Activated CD8-positive, alpha-beta T cell treated with anti-CD3 and anti-CD28 coated beads, Interleukin-2, amount 10 ng/mL, durations not matched to agents 7 days and 5 days (primary cell): ENCODE data around the gene KCNQ2. TPM values are rescaled to one million over a fixed set of nuclear protein-coding genes. Genes with fewer than 3 reads are reported as not detected.

Experiments
- ATAC-seq: fragments of 150-1000 bp; cut with Tn5 transposase; one replicate; pipeline ENCODE4 v1.10.0; 2021; ENCODE audit warnings: moderate library complexity
- CTCF ChIA-PET: fragments of 350-600 bp; sonication (Branson Sonifier 250); formaldehyde crosslinking; loops from one replicate; lab custom pipeline; 2021; ENCODE audit warnings: antibody characterized with exemption; lab: Charles Lee
- POLR2A ChIA-PET: fragments of 350-600 bp; sonication (Branson Sonifier 250); formaldehyde crosslinking; loops from one replicate; lab custom pipeline; 2021; ENCODE audit warnings: antibody characterized with exemption; lab: Charles Lee
- DNase-seq: peaks from one replicate; pipeline ENCODE4 v3.0.0-alpha.2; 2020
- H3K27ac Mint-ChIP-seq: one replicate; pipeline ENCODE4 v1.8.0; 2021; ENCODE audit warnings: mild to moderate bottlenecking, mixed read lengths
- H3K27me3 Mint-ChIP-seq: one replicate; pipeline ENCODE4 v1.8.0; 2021; ENCODE audit warnings: low read depth, mixed read lengths
- H3K36me3 Mint-ChIP-seq: one replicate; pipeline ENCODE4 v1.8.0; 2021; ENCODE audit warnings: low read depth, mixed read lengths
- H3K4me1 Mint-ChIP-seq: one replicate; pipeline ENCODE4 v1.8.0; 2021; ENCODE audit warnings: low read depth, mixed read lengths
- H3K4me3 Mint-ChIP-seq: one replicate; pipeline ENCODE4 v1.8.0; 2021; ENCODE audit warnings: mild to moderate bottlenecking, mixed read lengths
- H3K9me3 Mint-ChIP-seq: one replicate; pipeline ENCODE4 v1.8.0; 2022; ENCODE audit warnings: mixed read lengths; ENCODE audit not compliant: insufficient read depth
- total RNA-seq, 2 experiments: library from RNA; stranded (reverse); gene quantifications; one replicate each; pipeline ENCODE4 v1.2.3, GENCODE V29; 2021

The KCNQ2 gene
- total RNA-seq, 2 experiments from 2014 or later = not detected

DNA sequence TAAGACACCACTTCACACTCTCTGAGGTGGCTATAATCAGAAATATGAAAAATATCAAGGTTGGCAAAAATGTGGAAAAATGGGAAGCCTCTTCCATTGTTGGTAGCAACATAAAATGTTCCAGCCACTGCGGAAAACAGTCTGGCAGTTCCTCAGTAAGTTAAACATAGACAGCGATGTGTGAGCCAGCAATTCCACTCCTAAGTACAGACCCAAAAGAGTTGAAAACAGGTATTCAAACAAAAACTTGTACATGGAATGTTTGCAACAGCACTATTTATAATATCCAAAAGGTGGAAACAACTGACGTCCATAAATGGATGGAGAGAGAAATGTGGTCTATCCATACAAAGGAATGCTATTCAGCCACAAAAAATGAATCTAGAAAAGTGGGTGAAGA lies 40.8 kb upstream of the KCNQ2 start:
- POLR2A ChIA-PET = interaction anchor here (0.6 kb wide), 1 partner anchor 84 kb away, joined by 3 read pairs; no protein-coding TSS in a partner anchor
- ATAC-seq = no peak
- H3K4me1 Mint-ChIP-seq = peaks cover 1% of the 10 kb centered on the region
- no peaks in the 10 kb centered on the region for H3K36me3 Mint-ChIP-seq
- H3K9me3 Mint-ChIP-seq = no peaks in the 10 kb centered on the region
- DNase-seq = no peak
- peaks cover 35% of the 10 kb centered on the region for H3K27me3 Mint-ChIP-seq
- H3K4me3 Mint-ChIP-seq = no peak overlapping the region
- CTCF ChIA-PET = no interaction called here
- H3K27ac Mint-ChIP-seq = no peak overlapping the region

DNA sequence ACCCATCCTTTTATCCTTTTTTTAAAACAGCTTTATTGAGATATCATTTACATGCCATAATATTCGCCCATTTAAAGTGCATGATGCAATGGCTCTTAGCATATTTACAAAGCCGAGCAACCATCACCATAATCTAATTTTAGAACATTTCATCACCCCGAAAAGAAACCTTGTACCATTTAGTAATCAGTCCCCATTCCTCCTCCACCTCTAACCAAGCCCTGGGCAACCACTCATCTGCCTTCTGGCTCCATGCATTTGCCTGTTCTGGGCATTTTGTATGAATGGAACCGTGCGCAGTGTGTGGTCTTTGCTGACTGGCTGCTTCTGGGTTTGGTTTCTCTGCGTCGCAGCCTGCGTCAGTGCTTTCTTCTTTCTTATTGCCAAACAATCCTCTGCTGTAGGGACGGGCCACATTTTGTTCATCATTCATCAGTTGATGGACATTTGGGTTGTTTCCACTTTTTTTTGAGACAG lies 36.7 kb upstream of the KCNQ2 start:
- CTCF ChIA-PET = no interaction called here

DNA sequence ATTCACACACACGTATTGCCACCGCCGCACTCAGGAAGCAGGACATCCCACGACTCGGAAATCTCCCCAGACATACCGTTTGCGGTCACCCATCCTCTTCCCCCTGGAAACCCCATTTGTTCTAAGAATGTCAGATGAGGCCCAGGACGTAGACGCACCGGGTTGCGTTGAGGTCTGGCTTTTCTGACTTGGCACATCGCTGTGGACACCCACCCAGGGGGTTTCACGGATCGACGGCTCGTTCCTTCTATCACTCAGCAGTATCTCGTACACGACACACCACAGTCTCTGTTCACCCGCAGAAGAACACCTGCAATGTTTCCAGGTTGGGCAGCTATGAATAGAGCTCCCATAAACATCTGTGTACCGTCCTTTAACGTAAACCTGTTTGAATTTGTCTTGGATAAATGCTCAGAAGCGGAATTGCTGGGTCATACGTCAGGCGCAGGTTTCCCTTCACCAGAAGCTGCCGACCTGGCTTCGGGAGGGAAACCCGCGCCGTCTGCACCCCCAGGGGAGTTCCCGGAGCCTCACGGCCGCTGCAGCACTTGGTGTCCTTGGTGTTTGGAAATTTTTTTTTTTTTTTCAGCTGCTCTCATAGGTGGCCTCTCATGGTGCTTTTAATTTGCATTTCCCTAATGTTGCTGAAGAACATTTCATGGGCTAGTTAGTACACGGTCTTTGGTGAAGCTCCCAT lies 35.8 kb upstream of the KCNQ2 start:
- peaks cover 10% of the 10 kb centered on the region for H3K4me1 Mint-ChIP-seq
- no peak overlapping the region for H3K4me3 Mint-ChIP-seq
- no peaks in the 10 kb centered on the region for H3K36me3 Mint-ChIP-seq
- H3K27ac Mint-ChIP-seq = no peak overlapping the region
- no peak for DNase-seq
- ATAC-seq = no peak
- H3K27me3 Mint-ChIP-seq = peaks cover 26% of the 10 kb centered on the region
- ChIA-PET POLR2A (no interaction called here), CTCF (no interaction called here)
- no peaks in the 10 kb centered on the region for H3K9me3 Mint-ChIP-seq

More for the DNA sequence above, 36.7 kb upstream of the KCNQ2 start:
- H3K4me3 Mint-ChIP-seq = no peak overlapping the region
- H3K27ac Mint-ChIP-seq = no peak overlapping the region
- H3K4me1 Mint-ChIP-seq = peaks cover 10% of the 10 kb centered on the region
- ATAC-seq (no peak), DNase-seq (no peak)
- POLR2A ChIA-PET = interaction anchor here (0.9 kb wide), 1 partner anchor 12 kb away, joined by 4 read pairs; the partner anchor contains the start of gene PPDPF
- no peaks in the 10 kb centered on the region for H3K9me3 Mint-ChIP-seq
- no peaks in the 10 kb centered on the region for H3K36me3 Mint-ChIP-seq
- H3K27me3 Mint-ChIP-seq = peaks cover 29% of the 10 kb centered on the region

DNA sequence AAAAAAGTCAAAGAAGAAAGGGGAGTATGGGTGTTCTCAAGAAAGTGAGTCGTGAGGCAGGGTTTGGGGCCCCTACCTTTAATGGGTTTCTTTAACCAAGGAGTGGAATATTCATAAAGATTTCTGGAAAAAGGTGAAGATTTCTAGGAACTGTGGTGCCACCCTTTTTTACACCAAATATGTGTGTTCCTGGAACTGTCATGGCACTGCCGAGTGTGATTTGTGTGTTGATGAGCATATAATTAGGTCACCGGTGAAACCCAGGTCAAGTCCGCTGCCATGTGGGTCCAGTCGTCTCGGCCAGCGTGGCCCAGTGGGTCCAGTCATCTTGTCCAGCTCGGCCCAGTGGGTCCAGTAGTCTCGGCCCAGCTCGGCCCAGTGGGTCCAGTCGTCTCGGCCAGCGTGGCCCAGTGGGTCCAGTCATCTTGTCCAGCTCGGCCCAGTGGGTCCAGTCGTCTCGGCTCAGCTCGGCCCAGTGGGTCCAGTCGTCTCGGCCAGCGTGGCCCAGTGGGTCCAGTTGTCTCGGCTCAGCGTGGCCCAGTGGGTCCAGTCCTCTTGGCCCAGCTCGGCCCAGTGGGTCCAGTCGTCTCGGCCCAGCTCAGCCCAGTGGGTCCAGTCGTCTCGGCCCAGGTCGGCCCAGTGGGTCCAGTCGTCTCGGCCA lies 34.8 kb upstream of the KCNQ2 start:
- DNase-seq (no peak), ATAC-seq (no peak)
- ChIA-PET POLR2A (interaction anchor here (0.9 kb wide), 1 partner anchor 14 kb away, joined by 3 read pairs; no protein-coding TSS in a partner anchor), CTCF (no interaction called here)
- peaks cover 10% of the 10 kb centered on the region for H3K4me1 Mint-ChIP-seq
- no peak overlapping the region for H3K4me3 Mint-ChIP-seq
- H3K27ac Mint-ChIP-seq = no peak overlapping the region
- H3K36me3 Mint-ChIP-seq = no peaks in the 10 kb centered on the region
- peaks cover 19% of the 10 kb centered on the region for H3K27me3 Mint-ChIP-seq
- no peaks in the 10 kb centered on the region for H3K9me3 Mint-ChIP-seq

DNA sequence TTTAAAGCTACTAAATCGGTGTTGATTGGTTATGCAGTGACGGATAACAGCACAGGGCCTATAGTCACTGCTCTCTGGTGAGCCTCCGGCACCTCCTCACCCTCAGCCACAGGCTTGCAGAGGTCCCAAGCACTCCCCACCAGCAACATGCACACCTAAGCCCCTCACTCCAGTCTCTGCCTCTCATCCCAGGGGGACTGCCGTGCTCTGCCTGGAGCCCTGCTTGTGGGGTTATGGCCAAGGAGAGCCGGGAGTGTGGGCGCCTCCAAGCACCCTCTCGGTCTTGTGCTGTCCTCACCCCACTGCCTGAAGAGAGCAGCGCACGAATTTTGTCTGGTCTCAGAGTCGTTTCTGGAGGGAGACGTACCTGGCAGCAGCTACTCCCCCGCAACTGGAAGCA lies 33.3 kb upstream of the KCNQ2 start:
- DNase-seq (no peak), ATAC-seq (no peak)
- Mint-ChIP-seq H3K9me3 (no peaks in the 10 kb centered on the region), H3K4me3 (no peak overlapping the region), H3K27ac (no peak overlapping the region), H3K36me3 (no peaks in the 10 kb centered on the region), H3K4me1 (peaks cover 10% of the 10 kb centered on the region), H3K27me3 (peaks cover 22% of the 10 kb centered on the region)
- ChIA-PET POLR2A (interaction anchor here (0.5 kb wide), 1 partner anchor 484 kb away, joined by 3 read pairs; no protein-coding TSS in a partner anchor), CTCF (interaction anchor here (1.5 kb wide), 1 partner anchor 10 kb away, joined by 5 read pairs; no protein-coding TSS in a partner anchor)

DNA sequence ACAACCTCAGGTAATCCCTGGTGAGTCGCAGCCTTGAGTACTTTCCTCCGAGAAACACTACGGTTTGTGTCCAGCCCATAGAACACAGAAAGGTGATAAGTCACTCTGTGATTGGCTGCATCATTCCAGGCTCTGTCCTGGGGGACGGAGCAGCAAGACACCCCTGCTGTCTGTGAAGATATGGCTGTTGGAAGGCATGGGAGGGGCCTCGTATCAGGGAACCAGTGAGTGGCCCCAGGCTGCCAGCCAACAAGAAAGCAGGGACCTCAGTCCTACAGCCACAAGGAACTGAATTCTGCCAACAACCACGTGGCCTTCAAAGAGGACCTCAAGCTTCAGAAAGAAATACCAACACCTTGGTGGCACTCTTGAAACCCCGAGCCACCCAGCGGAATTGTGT lies 32.8 kb upstream of the KCNQ2 start:
- Mint-ChIP-seq H3K4me1 (peaks cover 10% of the 10 kb centered on the region), H3K4me3 (no peak overlapping the region), H3K9me3 (no peaks in the 10 kb centered on the region), H3K36me3 (no peaks in the 10 kb centered on the region), H3K27ac (no peak overlapping the region), H3K27me3 (peaks cover 23% of the 10 kb centered on the region)
- ATAC-seq (no peak), DNase-seq (no peak)
- ChIA-PET POLR2A (interaction anchor here (0.5 kb wide), 1 partner anchor 485 kb away, joined by 3 read pairs; no protein-coding TSS in a partner anchor), CTCF (interaction anchor here (1.5 kb wide), 1 partner anchor 9 kb away, joined by 5 read pairs; no protein-coding TSS in a partner anchor)

DNA sequence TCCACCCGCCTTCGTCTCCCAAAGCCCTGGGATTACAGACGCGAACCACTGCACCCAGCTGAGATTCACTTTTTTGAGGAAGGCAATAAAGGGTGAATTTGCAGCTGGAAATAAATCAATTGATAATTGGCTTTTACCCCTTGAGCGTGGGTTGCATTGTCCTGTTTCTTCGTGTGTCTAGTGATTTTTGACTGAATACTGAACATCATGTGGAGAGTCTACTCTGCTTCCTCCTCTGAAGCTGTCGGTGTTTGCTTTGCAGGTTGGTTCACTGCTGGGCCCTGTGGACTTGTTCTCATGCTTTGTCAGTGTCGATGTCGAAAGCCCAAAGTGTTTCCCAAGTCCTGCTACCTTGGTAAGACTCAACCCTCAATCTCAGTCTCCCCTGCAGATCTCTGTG lies 32.2 kb upstream of the KCNQ2 start:
- DNase-seq = no peak
- peaks cover 10% of the 10 kb centered on the region for H3K4me1 Mint-ChIP-seq
- POLR2A ChIA-PET = no interaction called here
- no peak overlapping the region for H3K27ac Mint-ChIP-seq
- peaks cover 25% of the 10 kb centered on the region for H3K27me3 Mint-ChIP-seq
- ATAC-seq = no peak
- CTCF ChIA-PET = interaction anchor here (1.5 kb wide), 1 partner anchor 9 kb away, joined by 5 read pairs; no protein-coding TSS in a partner anchor
- H3K36me3 Mint-ChIP-seq = no peaks in the 10 kb centered on the region
- no peak overlapping the region for H3K4me3 Mint-ChIP-seq
- no peaks in the 10 kb centered on the region for H3K9me3 Mint-ChIP-seq

DNA sequence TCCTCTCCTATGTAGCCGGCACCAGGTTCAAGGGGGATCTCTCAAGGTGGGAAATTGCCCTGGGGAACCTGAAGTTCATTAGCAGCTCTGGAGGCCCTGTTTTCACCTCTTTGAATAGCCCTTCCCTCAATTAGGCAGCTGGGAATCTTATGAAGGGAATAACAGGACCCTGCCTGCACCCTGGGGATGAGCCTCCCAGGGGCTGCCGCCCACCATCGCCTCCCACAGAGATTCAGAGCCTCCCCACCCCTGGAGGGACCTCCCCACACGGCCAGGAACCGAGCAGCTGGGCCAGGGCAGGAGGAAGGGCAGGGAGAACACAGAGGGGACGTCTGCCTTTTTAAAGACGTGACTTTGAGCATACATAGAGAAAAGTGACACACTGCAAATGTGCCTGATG lies 31.1 kb upstream of the KCNQ2 start:
- peaks cover 22% of the 10 kb centered on the region for H3K27me3 Mint-ChIP-seq
- CTCF ChIA-PET = no interaction called here
- no peak for ATAC-seq
- POLR2A ChIA-PET = no interaction called here
- no peak overlapping the region for H3K27ac Mint-ChIP-seq
- DNase-seq = no peak
- no peak overlapping the region for H3K4me3 Mint-ChIP-seq
- H3K9me3 Mint-ChIP-seq = no peaks in the 10 kb centered on the region
- H3K4me1 Mint-ChIP-seq = peaks cover 10% of the 10 kb centered on the region
- no peaks in the 10 kb centered on the region for H3K36me3 Mint-ChIP-seq

DNA sequence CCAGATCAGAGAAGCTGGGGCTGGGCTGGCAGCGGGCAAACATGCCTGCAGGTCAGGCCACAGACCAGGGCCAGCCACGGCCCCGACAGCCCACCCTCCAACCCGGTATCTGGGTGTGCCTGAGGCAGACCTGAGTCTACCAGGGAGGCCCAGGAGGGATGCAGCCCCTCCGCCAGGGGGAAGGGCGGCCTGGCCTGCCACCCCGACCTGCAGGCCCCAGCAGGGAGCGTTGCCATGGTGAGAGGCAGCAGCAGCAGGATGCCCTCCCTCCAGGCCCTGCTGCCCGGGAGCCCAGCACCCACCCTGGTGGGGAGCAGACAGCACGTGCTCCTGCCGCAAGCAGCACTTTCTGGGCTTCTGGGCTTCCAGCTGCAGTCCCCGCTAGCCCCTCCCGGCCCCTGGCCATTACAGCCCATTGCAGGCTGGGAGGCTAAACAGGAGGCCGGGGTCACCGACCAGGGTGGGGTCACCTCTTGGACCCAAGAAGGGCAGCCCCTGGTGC lies 30.3 kb upstream of the KCNQ2 start:
- no peak for DNase-seq
- ChIA-PET CTCF (no interaction called here), POLR2A (no interaction called here)
- Mint-ChIP-seq H3K27ac (no peak overlapping the region), H3K9me3 (no peaks in the 10 kb centered on the region), H3K27me3 (peaks cover 17% of the 10 kb centered on the region), H3K4me1 (peaks cover 4% of the 10 kb centered on the region), H3K4me3 (no peak overlapping the region), H3K36me3 (no peaks in the 10 kb centered on the region)
- no peak for ATAC-seq

DNA sequence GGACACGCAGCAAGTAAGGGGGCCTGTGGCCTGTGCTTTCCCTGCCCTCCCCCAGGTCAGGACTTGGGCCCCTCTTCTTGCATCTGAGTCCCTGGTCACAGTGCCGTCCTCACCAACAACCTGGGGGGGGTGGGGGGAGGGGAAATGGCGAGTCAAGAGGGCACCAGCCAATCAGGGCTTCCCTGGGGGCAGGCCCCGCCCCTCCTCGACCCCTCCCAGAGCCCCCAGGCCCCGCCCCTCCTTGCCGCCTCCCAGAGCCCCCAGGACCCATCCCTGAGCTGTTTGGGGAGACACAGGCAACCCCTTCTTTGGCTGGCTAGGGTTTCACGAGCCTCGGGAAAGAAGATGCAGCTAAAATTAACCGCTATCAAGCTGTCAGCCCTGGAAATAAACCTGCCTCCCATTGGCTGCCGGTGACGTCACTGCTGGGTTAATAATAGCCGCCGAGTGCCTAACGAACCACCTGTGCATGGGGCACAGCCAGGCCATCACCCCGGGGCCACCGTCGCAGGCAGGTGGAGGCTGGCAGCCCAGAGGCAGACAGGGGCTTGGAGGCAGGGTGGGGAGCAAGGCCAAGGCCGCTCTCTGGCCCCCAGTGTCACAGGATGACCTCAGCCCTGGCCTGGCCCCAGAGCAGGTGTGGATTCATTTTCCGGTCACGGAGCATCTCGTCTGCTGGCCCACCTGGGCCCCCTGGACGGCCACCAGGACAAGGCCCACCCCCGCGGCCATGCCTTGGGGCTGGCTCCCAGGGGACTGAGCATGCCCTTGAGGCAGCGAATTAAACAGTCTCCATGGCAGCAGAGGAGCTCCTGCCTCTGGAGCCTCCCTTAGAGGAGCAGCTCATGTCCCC lies 29.6 kb upstream of the KCNQ2 start:
- no peak overlapping the region for H3K27ac Mint-ChIP-seq
- H3K9me3 Mint-ChIP-seq = no peaks in the 10 kb centered on the region
- peaks cover 22% of the 10 kb centered on the region for H3K27me3 Mint-ChIP-seq
- no peak for DNase-seq
- no peaks in the 10 kb centered on the region for H3K36me3 Mint-ChIP-seq
- ChIA-PET CTCF (no interaction called here), POLR2A (no interaction called here)
- peaks cover 4% of the 10 kb centered on the region for H3K4me1 Mint-ChIP-seq
- ATAC-seq = no peak
- H3K4me3 Mint-ChIP-seq = no peak overlapping the region
